K562 (cell line): ENCODE results near the gene TMEM270. TPM values are rescaled to one million over a fixed set of nuclear protein-coding genes. Genes with fewer than 3 reads are reported as not detected.

Experiments
- ATAC-seq: fragments of 200-7000 bp; cut with Tn5 transposase; 3 replicates; pipeline ENCODE4 v1.9.1; 2020; ENCODE audit warnings: moderate library complexity
- BruUV-seq: library from RNA; stranded (reverse); fragments of 400-500 nt; replicated peaks from 2 replicates; lab custom pipeline; 2021; lab: Mats Ljungman, UMichigan
- CTCF ChIA-PET: fragments of 300-600 bp; formaldehyde crosslinking; extraction: SDS; loops from one replicate; lab custom pipeline; 2021; ENCODE audit warnings: low intra/inter-chr PET ratio; lab: Yijun Ruan, JAX
- POLR2A ChIA-PET: fragments of 300-600, 350-650 bp; sonication (Branson Sonifier 250); formaldehyde crosslinking; extraction: SDS; loops from one replicate; lab custom pipeline; 2021; ENCODE audit warnings: antibody characterized with exemption, inconsistent platforms; lab: Yijun Ruan, JAX
- DNase-seq, 4 experiments: peaks; one replicate each; pipeline versions ENCODE4 v3.0.0 to v3.0.0-alpha.2; 2011 to 2018; ENCODE audit warnings: low spot score in 3 of 4, mixed read lengths in 3 of 4; ENCODE audit errors: extremely low read depth in 1 of 4
- FAIRE-seq: peaks from 2 replicates; lab custom pipeline; 2011; peaks lifted over from hg19 to GRCh38; lab: Jason Lieb, UNC
- H2AFZ ChIP-seq: 2 replicates; pipeline ENCODE4 v1.6.0; 2011; ENCODE audit warnings: low read depth, low read length, control low read depth, inconsistent platforms
- H3K27ac ChIP-seq: fragments of 200-600 bp; 3 replicates; pipeline ENCODE4 v1.8.0; 2011; ENCODE audit warnings: low read depth, mild to moderate bottlenecking, control low read depth, inconsistent platforms, low read length, moderate library complexity, mixed read lengths; ENCODE audit errors: extremely low read depth
- H3K27me3 ChIP-seq, 2 experiments: fragments of 300-600 bp in 1 of 2; 2 replicates in 1 of 2; 3 replicates in 1 of 2; pipeline versions ENCODE4 v1.6.0 to v1.8.0; 2011; ENCODE audit warnings: inconsistent platforms in 2 of 2, low read length in 2 of 2, mild to moderate bottlenecking in 1 of 2, mixed read lengths in 1 of 2, moderate library complexity in 1 of 2; ENCODE audit not compliant: control insufficient read depth in 2 of 2, insufficient read depth in 2 of 2
- H3K36me3 ChIP-seq: fragments of 300-600 bp; 3 replicates; pipeline ENCODE4 v1.8.0; 2011; ENCODE audit warnings: mild to moderate bottlenecking, low read length, inconsistent platforms; ENCODE audit not compliant: control insufficient read depth, insufficient read depth
- H3K4me1 ChIP-seq, 2 experiments: fragments of 200-600 bp in 1 of 2; replicated peaks in 1 of 2; 2 replicates in 1 of 2; 3 replicates in 1 of 2; pipeline versions ENCODE4 v1.5.1 to v1.8.0; 2011; ENCODE audit warnings: inconsistent platforms in 2 of 2, low read length in 2 of 2, mild to moderate bottlenecking in 1 of 2, mixed read lengths in 1 of 2, moderate library complexity in 1 of 2; ENCODE audit not compliant: control insufficient read depth in 2 of 2, insufficient read depth in 2 of 2
- H3K4me2 ChIP-seq: 2 replicates; pipeline ENCODE4 v1.6.1; 2011; ENCODE audit warnings: low read length, control low read depth, inconsistent platforms, mixed read lengths; ENCODE audit not compliant: insufficient read depth
- H3K4me3 ChIP-seq: fragments of 200-600 bp; sonication (generic), shearing (Covaris generic); 2 replicates; pipeline ENCODE4 v1.5.1; 2016; ENCODE audit warnings: control low read depth, inconsistent platforms
- H3K79me2 ChIP-seq: fragments of 200-600 bp; 3 replicates; pipeline ENCODE4 v1.8.0; 2011; ENCODE audit warnings: low read length, inconsistent platforms; ENCODE audit not compliant: control insufficient read depth, insufficient read depth
- H3K9ac ChIP-seq, 2 experiments: 2 replicates each; pipeline versions ENCODE4 v1.6.0 to v1.6.1; 2011; ENCODE audit warnings: low read depth in 2 of 2, low read length in 2 of 2, control low read depth in 1 of 2, inconsistent platforms in 1 of 2, mild to moderate bottlenecking in 1 of 2, mixed read lengths in 1 of 2; ENCODE audit not compliant: insufficient read depth in 1 of 2
- H3K9me1 ChIP-seq: one replicate; pipeline ENCODE4 v1.6.0; 2011; ENCODE audit warnings: inconsistent platforms, mild to moderate bottlenecking, low read length, moderate library complexity; ENCODE audit not compliant: control insufficient read depth, insufficient read depth
- H3K9me3 ChIP-seq: replicated peaks from 2 replicates; pipeline ENCODE4 v1.5.1; 2011; ENCODE audit warnings: low read depth, low read length, inconsistent platforms; ENCODE audit not compliant: control insufficient read depth, insufficient read depth
- H4K20me1 ChIP-seq: replicated peaks from 2 replicates; pipeline ENCODE4 v1.6.1; 2011; ENCODE audit warnings: low read length, inconsistent platforms, mixed read lengths; ENCODE audit not compliant: control insufficient read depth, insufficient read depth
- CBX5 ChIP-seq: IDR thresholded peaks from 2 replicates; pipeline ENCODE4 v1.6.1; 2014; ENCODE audit warnings: low read depth, borderline replicate concordance
- CSDE1 ChIP-seq, 2 experiments: fragments of 450-650 bp; IDR thresholded peaks; 2 replicates each; pipeline ENCODE4 v1.6.1; 2016; ENCODE audit warnings: mild to moderate bottlenecking in 1 of 2
- HMG20A ChIP-seq: fragments of 450-650 bp; formaldehyde crosslinking; conservative IDR thresholded peaks from 2 replicates; pipeline ENCODE4 v1.4.0; 2020; ENCODE audit warnings: mild to moderate bottlenecking, mixed read lengths
- ILF3 ChIP-seq: fragments of 450-650 bp; IDR thresholded peaks from 2 replicates; pipeline ENCODE4 v1.6.1; 2018; ENCODE audit warnings: antibody characterized with exemption, mild to moderate bottlenecking, moderate library complexity, borderline replicate concordance
- MCM2 ChIP-seq: fragments of 450-650 bp; IDR thresholded peaks from 2 replicates; pipeline ENCODE4 v1.6.1; 2017; ENCODE audit warnings: low read depth, mild to moderate bottlenecking
- POLR2A ChIP-seq: fragments of 450-650 bp; conservative IDR thresholded peaks from 2 replicates; pipeline ENCODE4 v1.6.1; 2016
- RFX1 ChIP-seq: fragments of 450-650 bp; IDR thresholded peaks from 2 replicates; pipeline ENCODE4 v1.6.1; 2016; ENCODE audit warnings: mild to moderate bottlenecking, moderate library complexity
- ZBED1 ChIP-seq: IDR thresholded peaks from 2 replicates; pipeline ENCODE4 v1.6.1; 2014
- ZNF3 ChIP-seq: fragments of 250-450 bp; sonication (Bioruptor Pico); IDR thresholded peaks from 2 replicates; pipeline ENCODE4 v1.5.0; 2021; ENCODE audit warnings: mild to moderate bottlenecking, moderate library complexity
- WGBS: fragments of 100-300 bp; shearing (Covaris generic); methylation state at CpG from one replicate; pipeline ENCODE4 v1.1.6; 2016; ENCODE audit warnings: low coverage, mixed read lengths; ENCODE audit not compliant: insufficient coverage; ENCODE audit errors: missing lambda C conversion rate; 5-methylcytosine and 5-hydroxymethylcytosine counted together
- in situ Hi-C: fragments of 300-500 bp; cut with MboI; formaldehyde crosslinking; loops from 4 replicates; pipeline ENCODE4 v1.15.0; 2018; ENCODE audit warnings: inconsistent platforms, mixed read lengths
- intact Hi-C: fragments of 100-400 bp; cut with micrococcal nuclease; formaldehyde crosslinking; loops from 2 replicates; pipeline ENCODE4 v1.14.2; 2022
- polyA plus RNA-seq, 8 experiments: library from polyadenylated mRNA; depleted of rRNA in 4 of 8; stranded (reverse) in 5 of 8; unstranded in 3 of 8; fragments of >200 nt; fragmentation: Nextera tagmentation in 2 of 8; fragmentation: Illumina TruSeq in 1 of 8; extraction: Ambion mirVana in 2 of 8; extraction: Trizol in 1 of 8; gene quantifications; 2 replicates each; pipeline versions ENCODE4 v1.2.1 to v1.2.3, GENCODE V29; 2011 to 2014; ENCODE audit warnings: inconsistent platforms in 1 of 8, missing spikeins in 1 of 8
- total RNA-seq, 7 experiments: library from RNA; depleted of rRNA in 6 of 7; stranded (reverse); fragments of >200 nt in 6 of 7; fragmentation: Illumina TruSeq in 2 of 7; extraction: Trizol in 2 of 7; gene quantifications; 2 replicates each; pipeline versions ENCODE4 v1.2.1 to v1.2.3, GENCODE V29; 2011 to 2021; ENCODE audit warnings: low replicate concordance in 1 of 7
- TF ChIP-seq, protein P1 (sequence below): fragments of 150-350 bp; conservative IDR thresholded peaks from 2 replicates; pipeline ENCODE4 v1.6.1; 2014; ENCODE audit warnings: low read length

The TMEM270 gene
- total and polyA plus RNA-seq, 9 of the 15 experiments (the other 6 are each of a cell fraction or from before 2014, with no cell fraction given): not detected

DNA sequence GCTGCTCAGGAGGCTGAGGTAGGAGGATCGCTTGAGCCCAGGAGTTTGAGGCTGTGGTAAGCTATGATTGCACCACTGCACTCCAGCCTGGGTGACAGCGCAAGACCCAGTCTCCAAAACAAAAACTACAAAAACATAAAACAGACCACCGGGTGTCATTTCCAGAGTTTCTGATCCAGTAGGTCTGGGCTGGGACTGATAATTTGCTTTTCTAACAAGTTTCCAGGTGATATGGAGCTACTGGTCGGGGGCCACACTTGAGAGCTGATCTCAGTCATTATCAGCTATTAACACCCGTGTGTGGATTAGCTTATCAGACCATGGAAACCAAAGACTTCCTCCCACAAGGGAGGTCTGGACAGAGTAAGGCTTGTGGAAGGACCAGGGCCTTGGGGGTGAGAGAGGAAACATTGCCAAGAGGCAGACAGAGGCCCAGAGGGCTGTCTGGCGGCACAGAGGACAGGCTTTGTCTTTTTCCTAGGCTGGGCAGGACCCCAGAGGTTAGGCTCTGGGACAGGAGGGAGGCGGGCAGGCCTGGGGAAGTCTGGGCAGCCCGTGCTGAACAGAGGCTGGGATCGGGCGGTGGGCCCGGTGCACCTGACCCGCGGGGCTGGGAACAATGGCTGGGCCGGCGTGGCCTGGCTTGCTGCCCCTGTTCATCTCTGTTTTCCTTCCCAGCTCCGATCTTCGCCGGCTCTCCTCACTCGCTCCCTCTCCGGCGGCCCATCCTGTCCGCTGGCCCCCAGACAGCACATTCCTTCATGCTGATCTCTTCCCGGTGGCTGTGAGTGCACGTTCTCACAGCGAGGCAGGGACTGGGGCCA lies 25.2 kb downstream of the TMEM270 start (continued):
- TF ChIP-seq, protein P1, sequence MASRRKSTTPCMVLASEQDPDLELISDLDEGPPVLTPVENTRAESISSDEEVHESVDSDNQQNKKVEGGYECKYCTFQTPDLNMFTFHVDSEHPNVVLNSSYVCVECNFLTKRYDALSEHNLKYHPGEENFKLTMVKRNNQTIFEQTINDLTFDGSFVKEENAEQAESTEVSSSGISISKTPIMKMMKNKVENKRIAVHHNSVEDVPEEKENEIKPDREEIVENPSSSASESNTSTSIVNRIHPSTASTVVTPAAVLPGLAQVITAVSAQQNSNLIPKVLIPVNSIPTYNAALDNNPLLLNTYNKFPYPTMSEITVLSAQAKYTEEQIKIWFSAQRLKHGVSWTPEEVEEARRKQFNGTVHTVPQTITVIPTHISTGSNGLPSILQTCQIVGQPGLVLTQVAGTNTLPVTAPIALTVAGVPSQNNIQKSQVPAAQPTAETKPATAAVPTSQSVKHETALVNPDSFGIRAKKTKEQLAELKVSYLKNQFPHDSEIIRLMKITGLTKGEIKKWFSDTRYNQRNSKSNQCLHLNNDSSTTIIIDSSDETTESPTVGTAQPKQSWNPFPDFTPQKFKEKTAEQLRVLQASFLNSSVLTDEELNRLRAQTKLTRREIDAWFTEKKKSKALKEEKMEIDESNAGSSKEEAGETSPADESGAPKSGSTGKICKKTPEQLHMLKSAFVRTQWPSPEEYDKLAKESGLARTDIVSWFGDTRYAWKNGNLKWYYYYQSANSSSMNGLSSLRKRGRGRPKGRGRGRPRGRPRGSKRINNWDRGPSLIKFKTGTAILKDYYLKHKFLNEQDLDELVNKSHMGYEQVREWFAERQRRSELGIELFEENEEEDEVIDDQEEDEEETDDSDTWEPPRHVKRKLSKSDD: no peak
- no peak for TF ChIP-seq MCM2
- TF ChIP-seq POLR2A: no peak
- peak; percentile 98 for TF ChIP-seq ZBED1
- peak; percentile 86 for TF ChIP-seq HMG20A
- TF ChIP-seq ZNF3 (CRISPR knock-in tag): no peak
- peak; percentile 69 for TF ChIP-seq RFX1
- no peak for TF ChIP-seq CBX5
- no peak; the same call in 1 of the 2 replicates for TF ChIP-seq ILF3

DNA sequence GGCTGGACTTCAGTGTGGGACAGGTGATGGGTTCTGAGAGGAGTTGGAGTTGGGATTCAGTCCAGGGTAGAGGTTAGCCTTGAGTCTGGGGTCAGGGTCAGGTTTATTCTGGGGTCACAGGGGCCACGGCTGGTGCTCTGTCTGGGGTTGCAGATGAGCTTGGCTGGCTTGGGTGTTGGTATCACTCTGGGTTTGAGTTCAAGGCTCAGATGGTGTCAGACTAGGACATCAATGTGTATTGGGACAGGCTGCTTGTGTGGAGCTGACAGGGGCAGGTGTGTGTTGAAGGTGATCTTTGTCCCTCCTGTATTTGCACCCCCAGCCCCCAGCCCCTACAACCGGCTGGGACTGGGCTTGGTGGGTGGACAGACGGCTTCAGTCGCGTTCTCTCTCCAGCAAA lies 26.8 kb downstream of the TMEM270 start:
- ATAC-seq (no peak), DNase-seq (no peak), FAIRE-seq (no peak)
- 17% methylated on average over 5 of the region's 5 CpGs for WGBS
- Histone ChIP-seq H3K4me3 (no peak overlapping the region), H3K9me1 (no peaks in the 10 kb centered on the region), H2AFZ (no peak overlapping the region), H3K4me2 (no peak overlapping the region), H3K9me3 (no peaks in the 10 kb centered on the region), H3K36me3 (no peaks in the 10 kb centered on the region), H4K20me1 (peaks cover 16% of the 10 kb centered on the region; the same call in 1 of the 2 replicates), H3K4me1 (peaks cover 20 to 36% of the 10 kb centered on the region in 2 experiments), H3K9ac (no peak overlapping the region), H3K79me2 (no peaks in the 10 kb centered on the region), H3K27ac (no peak overlapping the region), H3K27me3 (peaks cover 0 to 34% of the 10 kb centered on the region in 2 experiments; a peak in 3 of 5 replicates)
- no TSS peak for BruUV-seq
- POLR2A ChIA-PET: interaction anchor here (0.6 to 1.9 kb wide), 3 partner anchors 8 to 15 kb away, joined by 3 to 5 read pairs (median 3); no protein-coding TSS in a partner anchor
- CTCF ChIA-PET: no interaction called here
- in situ Hi-C loops: no loop called here
- TF ChIP-seq CSDE1 (IDR thresholded peaks at IDR 0.05): no peak
- intact Hi-C loops: loop anchor here (5.0 kb wide), 1 partner anchor 140 kb away; the partner anchor contains the start of gene ELN
